GM20000 (cell line): ENCODE measurements around the gene ALDH4A1.

Experiments used
- DNase-seq: peaks from one replicate; pipeline ENCODE4 v3.0.0; 2012; ENCODE audit warnings: low spot score
- TF ChIP-seq, protein P1 (sequence below): IDR thresholded peaks from 2 replicates; pipeline ENCODE4 v1.5.1; 2012; ENCODE audit warnings: mild to moderate bottlenecking, control low read depth; ENCODE audit errors: extremely low read depth, missing control alignments

ALDH4A1 gene

DNA sequence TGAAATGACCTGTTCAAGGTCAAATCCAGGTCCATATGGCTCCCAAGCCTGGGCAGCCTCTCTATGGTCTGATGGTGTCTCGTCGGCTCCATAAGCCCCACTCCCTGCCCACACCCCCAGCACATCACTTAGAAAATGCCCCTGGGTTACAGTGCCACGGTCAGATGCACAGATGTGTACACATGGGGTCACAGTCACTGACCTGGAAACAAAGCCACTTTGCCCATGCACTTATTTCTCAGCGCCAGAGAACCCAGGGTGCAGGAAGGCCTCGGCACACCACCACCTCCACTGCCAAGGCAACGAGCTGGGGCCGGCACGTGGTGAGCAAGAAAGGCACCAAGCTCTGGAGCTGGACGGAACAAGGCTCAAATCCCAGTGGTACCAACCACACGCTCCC lies 29.4 kb upstream of the ALDH4A1 start:
- no peak for DNase-seq
- TF ChIP-seq, protein P1, sequence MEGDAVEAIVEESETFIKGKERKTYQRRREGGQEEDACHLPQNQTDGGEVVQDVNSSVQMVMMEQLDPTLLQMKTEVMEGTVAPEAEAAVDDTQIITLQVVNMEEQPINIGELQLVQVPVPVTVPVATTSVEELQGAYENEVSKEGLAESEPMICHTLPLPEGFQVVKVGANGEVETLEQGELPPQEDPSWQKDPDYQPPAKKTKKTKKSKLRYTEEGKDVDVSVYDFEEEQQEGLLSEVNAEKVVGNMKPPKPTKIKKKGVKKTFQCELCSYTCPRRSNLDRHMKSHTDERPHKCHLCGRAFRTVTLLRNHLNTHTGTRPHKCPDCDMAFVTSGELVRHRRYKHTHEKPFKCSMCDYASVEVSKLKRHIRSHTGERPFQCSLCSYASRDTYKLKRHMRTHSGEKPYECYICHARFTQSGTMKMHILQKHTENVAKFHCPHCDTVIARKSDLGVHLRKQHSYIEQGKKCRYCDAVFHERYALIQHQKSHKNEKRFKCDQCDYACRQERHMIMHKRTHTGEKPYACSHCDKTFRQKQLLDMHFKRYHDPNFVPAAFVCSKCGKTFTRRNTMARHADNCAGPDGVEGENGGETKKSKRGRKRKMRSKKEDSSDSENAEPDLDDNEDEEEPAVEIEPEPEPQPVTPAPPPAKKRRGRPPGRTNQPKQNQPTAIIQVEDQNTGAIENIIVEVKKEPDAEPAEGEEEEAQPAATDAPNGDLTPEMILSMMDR: no peak

DNA sequence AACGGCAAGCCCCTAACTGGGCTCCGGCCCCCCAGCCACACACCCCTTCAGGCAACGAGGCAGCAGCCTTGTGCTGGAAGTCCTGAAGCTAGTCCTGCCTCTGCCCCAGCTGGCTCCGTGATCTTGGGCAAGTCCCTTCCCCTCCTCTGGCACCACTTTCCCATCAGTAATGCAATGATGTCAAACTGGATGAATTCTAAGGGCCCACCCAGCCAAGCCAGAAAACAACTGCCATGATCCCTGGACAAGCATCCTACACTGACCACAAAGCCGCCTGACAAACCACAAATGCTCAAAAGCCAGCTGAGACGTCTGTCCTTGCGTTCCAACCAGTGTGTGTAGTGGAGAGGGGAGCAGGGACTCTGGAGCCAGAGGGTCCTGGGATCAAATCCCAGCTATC lies 27.3 kb upstream of the ALDH4A1 start:
- TF ChIP-seq, protein P1: no peak
- no peak for DNase-seq

DNA sequence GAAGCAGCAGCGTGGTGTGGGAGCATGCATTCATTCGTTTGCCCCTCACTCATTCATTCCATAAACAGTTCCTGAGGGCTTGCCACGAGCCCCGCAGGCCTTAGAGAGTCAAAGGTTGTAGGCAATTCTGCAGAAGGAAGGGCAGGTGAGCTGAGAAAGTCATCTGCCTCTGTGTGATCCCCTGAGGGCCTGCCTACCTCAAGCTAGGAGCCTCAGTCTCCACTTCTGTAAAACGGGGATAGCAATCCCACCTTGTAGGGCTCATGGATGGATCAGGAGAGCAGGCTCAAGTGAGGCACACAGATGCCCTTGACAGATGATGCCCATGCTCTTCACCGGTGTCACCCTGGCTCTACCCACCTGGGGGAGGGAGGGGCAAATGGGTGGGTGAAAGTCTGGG lies 26.6 kb upstream of the ALDH4A1 start:
- TF ChIP-seq, protein P1: no peak
- DNase-seq: no peak

DNA sequence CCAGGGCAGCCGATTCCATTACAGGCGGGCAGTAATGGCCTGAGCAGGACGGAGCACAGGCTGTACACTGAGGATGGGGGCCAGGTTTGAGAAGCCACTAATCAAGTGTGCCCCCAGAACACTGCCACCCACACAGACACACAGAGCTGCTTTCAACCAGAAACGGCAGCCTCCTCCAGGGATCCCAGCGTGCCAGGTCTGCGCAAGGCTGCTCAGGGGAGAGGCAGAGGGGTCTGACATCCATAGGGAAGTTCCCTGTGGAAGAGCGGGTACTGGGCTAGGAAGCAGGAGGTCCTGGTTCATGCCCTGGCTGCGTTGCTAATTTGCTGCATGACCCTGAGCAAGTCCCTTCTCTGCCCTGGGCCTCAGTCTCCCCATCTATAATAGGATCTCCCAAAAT lies 26.1 kb upstream of the ALDH4A1 start:
- TF ChIP-seq, protein P1: no peak
- DNase-seq: no peak

DNA sequence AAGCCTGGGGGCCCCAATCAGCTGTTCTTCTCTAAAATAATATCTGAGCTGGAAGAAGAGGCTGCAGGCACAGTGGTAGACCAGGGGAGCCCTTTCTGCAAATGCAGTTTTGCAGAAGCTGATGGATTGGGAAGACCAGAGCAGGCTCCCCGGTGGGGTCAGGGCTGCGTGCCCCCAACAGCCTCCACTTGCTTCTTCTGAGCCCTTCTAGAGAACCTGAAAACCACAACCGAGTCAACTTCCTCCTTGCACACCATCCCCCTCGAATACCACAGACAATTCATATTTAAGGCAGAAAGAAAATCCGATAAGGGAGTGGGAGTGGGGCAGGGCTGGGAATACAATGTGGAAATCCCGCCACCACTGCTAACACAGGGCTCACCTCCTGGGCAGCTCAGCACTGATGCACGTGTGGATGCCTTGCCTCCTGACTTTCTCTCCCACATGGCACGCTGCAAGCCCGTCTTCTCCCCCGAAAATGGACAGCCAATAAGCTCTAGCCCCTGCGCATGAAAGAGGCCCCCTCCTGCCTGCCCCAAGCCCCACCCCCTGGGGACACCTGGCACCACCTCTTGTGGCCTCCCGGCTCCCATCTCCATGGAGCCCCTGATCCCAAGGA lies 25.4 kb upstream of the ALDH4A1 start:
- peak; percentile 69 for DNase-seq
- TF ChIP-seq, protein P1: no peak

DNA sequence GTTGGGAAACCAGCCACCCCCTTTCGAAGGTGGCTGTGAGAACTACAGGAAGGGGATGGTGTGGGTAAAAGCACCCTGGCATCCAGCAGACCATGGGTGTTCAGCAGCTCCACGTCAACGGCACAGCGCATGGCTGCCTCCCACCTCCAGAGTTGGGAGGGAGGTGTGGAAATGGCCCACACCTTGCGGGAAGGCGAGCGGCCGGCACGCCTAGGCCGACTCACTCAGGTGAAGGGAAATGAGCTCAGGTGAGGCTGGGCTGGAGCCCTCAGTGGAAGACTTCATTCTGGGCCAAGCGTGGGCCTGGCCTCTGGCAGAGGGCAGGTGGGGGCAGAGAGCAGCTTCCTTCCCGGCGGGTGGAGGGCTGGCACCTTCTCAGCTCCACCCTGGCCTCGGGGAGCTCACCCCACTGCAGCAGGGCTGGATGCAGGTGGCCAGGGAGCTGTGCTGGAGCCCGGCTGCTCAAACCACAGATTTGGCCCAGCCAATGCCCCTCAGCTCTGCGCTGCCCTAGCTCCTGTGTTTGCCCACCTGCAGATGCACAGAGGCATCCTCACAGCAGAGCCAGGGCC lies 24.8 kb upstream of the ALDH4A1 start:
- peak; percentile 28 for DNase-seq
- TF ChIP-seq, protein P1: no peak

DNA sequence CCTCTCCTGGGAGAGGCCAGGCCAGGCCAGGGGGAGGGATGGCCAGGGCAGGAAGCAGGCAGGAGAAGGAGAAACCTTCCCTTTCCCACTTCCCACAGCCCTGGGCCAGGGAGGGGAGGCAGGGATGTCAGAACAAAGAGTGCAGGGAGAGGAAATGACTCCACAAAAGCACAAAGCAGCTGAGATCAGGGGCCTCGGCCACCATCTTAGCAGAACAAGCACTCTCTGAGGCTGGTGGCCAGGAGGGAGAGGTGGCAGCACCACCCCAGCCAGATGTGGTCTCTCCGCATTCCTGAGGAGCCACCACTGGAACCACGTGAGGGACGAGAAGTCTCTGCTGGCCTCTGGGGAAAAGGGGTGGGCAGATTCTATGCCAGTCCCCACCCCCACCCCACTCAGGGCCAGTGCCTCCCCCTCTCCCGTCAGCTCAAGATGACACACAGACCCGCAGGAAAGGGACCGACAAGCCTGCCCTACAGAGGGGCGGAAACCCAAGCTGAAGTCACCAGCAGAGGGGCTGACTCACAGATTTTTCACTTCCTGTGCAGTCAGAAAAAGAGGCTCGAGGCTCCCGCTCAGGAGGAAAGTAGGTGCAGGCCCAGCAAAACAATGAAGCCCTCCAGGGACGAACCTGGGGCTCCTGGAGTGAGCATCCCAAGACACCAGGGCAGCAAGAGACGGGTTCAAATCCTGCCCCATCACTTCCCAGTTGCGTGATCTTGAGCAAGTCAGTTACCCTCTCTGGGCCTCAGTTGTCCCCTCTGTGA lies 24.1 kb upstream of the ALDH4A1 start:
- TF ChIP-seq, protein P1: no peak

More for the DNA sequence above, 24.1 kb upstream of the ALDH4A1 start:
- DNase-seq: peak; percentile 90
